Vagina (tissue), 2 donors: ENCODE results near the gene SIAH3.
"Not testable (repeated sequence)": the region's sequence is repeated elsewhere in the genome, so short reads cannot be mapped to it uniquely, and the experiment has no call there.

Experiments
- POLR2A ChIP-seq, 2 donors: fragments of 450-650 bp; IDR thresholded peaks; one replicate each; pipeline ENCODE4 v1.6.1; 2017; ENCODE audit warnings: antibody characterized with exemption in 2 of 2, mild to moderate bottlenecking in 2 of 2, moderate library complexity in 2 of 2
- TF ChIP-seq, protein P1 (sequence below), 3 experiments: fragments of 450-650 bp in 2 of 3; fragments of 200-600 bp in 1 of 3; sonication (generic) in 1 of 3; IDR thresholded peaks; one replicate each; pipeline ENCODE4 v1.5.1; 2017 to 2019; ENCODE audit warnings: antibody characterized with exemption in 3 of 3, mild to moderate bottlenecking in 2 of 3, moderate library complexity in 2 of 3

DNA sequence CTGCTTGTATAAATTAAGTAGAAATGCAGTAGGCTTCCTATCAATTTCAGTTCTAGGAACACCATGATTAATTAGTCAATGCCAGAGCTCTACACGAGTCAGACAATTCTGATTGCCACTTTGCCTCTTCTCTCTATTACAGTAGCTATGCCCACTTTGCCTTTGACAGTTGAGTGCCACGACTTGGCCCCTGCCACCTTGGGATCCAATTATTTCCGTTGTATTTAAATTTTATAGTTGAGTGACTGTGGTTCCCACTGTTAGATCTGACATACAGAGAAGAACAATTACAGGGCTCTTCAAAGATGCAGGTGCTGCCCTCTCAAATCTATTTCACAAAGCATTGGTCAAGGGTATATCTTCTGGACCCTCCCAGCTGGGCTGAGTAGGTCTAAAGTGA is 94.0 kb downstream of the SIAH3 start:
- TF ChIP-seq, protein P1, sequence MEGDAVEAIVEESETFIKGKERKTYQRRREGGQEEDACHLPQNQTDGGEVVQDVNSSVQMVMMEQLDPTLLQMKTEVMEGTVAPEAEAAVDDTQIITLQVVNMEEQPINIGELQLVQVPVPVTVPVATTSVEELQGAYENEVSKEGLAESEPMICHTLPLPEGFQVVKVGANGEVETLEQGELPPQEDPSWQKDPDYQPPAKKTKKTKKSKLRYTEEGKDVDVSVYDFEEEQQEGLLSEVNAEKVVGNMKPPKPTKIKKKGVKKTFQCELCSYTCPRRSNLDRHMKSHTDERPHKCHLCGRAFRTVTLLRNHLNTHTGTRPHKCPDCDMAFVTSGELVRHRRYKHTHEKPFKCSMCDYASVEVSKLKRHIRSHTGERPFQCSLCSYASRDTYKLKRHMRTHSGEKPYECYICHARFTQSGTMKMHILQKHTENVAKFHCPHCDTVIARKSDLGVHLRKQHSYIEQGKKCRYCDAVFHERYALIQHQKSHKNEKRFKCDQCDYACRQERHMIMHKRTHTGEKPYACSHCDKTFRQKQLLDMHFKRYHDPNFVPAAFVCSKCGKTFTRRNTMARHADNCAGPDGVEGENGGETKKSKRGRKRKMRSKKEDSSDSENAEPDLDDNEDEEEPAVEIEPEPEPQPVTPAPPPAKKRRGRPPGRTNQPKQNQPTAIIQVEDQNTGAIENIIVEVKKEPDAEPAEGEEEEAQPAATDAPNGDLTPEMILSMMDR (IDR thresholded peaks at IDR 0.05): not testable (repeated sequence)
- not testable (repeated sequence) for TF ChIP-seq POLR2A (IDR thresholded peaks at IDR 0.05)
